B cell (primary cell): ENCODE data around the gene SLC9A6. TPM values are rescaled to one million over a fixed set of nuclear protein-coding genes. Genes with fewer than 3 reads are reported as not detected.
A peak's percentile ranks its signal among the peaks of the same experiment; 100 is the strongest.

Source experiments
- ATAC-seq: fragments of 200-7000 bp; cut with Tn5 transposase; one replicate; pipeline ENCODE4 v1.10.0; 2021; ENCODE audit warnings: low read depth, mild to moderate bottlenecking, moderate number of reproducible peaks, moderate library complexity
- CTCF ChIA-PET: fragments of 350-600 bp; sonication (Branson Sonifier 250); formaldehyde crosslinking; loops from one replicate; lab custom pipeline; 2021; ENCODE audit warnings: antibody characterized with exemption, inconsistent platforms; lab: Charles Lee
- POLR2A ChIA-PET: fragments of 350-600 bp; sonication (Branson Sonifier 250); formaldehyde crosslinking; loops from one replicate; lab custom pipeline; 2021; ENCODE audit warnings: antibody characterized with exemption; lab: Charles Lee
- DNase-seq: peaks from one replicate; pipeline ENCODE4 v3.0.0; 2013
- H2AFZ ChIP-seq: 2 replicates; pipeline ENCODE4 v1.6.1; 2012; ENCODE audit warnings: mild to moderate bottlenecking, low read depth, low read length; ENCODE audit not compliant: insufficient read depth, poor library complexity, severe bottlenecking
- H3K27ac ChIP-seq, 2 donors: 1 replicate in 1 of 2; 2 replicates in 1 of 2; pipeline ENCODE4 v1.5.1; 2012 to 2013; ENCODE audit warnings: low read length in 2 of 2, mild to moderate bottlenecking in 2 of 2, moderate library complexity in 1 of 2
- H3K27me3 ChIP-seq, 4 experiments: fragments of 200-600 bp in 1 of 4; sonication (generic) in 1 of 4; replicated peaks in 1 of 4; 1 replicate in 2 of 4; 2 replicates in 2 of 4; pipeline versions ENCODE4 v1.6.1 to v1.7.0; 2013 to 2016; ENCODE audit warnings: low read length in 3 of 4, mild to moderate bottlenecking in 2 of 4, mixed read lengths in 1 of 4, moderate library complexity in 1 of 4; ENCODE audit not compliant: insufficient read depth in 4 of 4, control insufficient read depth in 3 of 4; ENCODE audit errors: control extremely low read depth in 1 of 4
- H3K36me3 ChIP-seq, 2 experiments: replicated peaks in 1 of 2; 1 replicate in 1 of 2; 2 replicates in 1 of 2; pipeline versions ENCODE4 v1.6.1 to v1.7.1; 2013; ENCODE audit warnings: low read length in 1 of 2; ENCODE audit not compliant: insufficient read depth in 2 of 2, control insufficient read depth in 1 of 2; ENCODE audit errors: control extremely low read depth in 1 of 2, extremely low read depth in 1 of 2
- H3K4me1 ChIP-seq, 2 donors: fragments of 200-600 bp in 1 of 2; sonication (generic) in 1 of 2; 1 replicate in 1 of 2; 2 replicates in 1 of 2; pipeline versions ENCODE4 v1.5.1 to v1.6.1; 2013 to 2017; ENCODE audit warnings: low read length in 2 of 2; ENCODE audit not compliant: control insufficient read depth in 2 of 2, insufficient read depth in 2 of 2
- H3K4me2 ChIP-seq: replicated peaks from 2 replicates; pipeline ENCODE3; 2012; ENCODE audit warnings: mild to moderate bottlenecking, low read depth, low read length; ENCODE audit not compliant: poor library complexity, severe bottlenecking
- H3K4me3 ChIP-seq, 5 experiments: fragments of 200-600 bp in 1 of 5; sonication (generic) in 1 of 5; 1 replicate in 3 of 5; 2 replicates in 2 of 5; pipeline versions ENCODE4 v1.5.1 to v1.7.0; 2011 to 2016; ENCODE audit warnings: low read length in 4 of 5, mild to moderate bottlenecking in 4 of 5, low read depth in 2 of 5, control low read depth in 1 of 5, moderate library complexity in 1 of 5; ENCODE audit not compliant: insufficient read depth in 1 of 5; ENCODE audit errors: control extremely low read depth in 1 of 5, extremely low read depth in 1 of 5
- H3K79me2 ChIP-seq: fragments of 200-600 bp; sonication (generic); one replicate; pipeline ENCODE4 v1.6.0; 2016; ENCODE audit warnings: low read length; ENCODE audit not compliant: control insufficient read depth, insufficient read depth
- H3K9ac ChIP-seq: fragments of 200-600 bp; sonication (generic); 2 replicates; pipeline ENCODE4 v1.6.1; 2017; ENCODE audit warnings: mild to moderate bottlenecking, low read length, moderate library complexity
- H3K9me3 ChIP-seq, 3 donors: one replicate each; pipeline versions ENCODE4 v1.6.1 to v1.7.1; 2013; ENCODE audit warnings: low read length in 2 of 3; ENCODE audit not compliant: control insufficient read depth in 2 of 3, insufficient read depth in 1 of 3; ENCODE audit errors: control extremely low read depth in 1 of 3
- H4K20me1 ChIP-seq: 2 replicates; pipeline ENCODE4 v1.6.0; 2012; ENCODE audit warnings: mild to moderate bottlenecking, low read length; ENCODE audit not compliant: insufficient read depth, control insufficient read depth, poor library complexity, severe bottlenecking
- H3K27ac Mint-ChIP-seq: one replicate; pipeline ENCODE4 v1.8.0; 2021; ENCODE audit warnings: mixed read lengths
- H3K27me3 Mint-ChIP-seq: one replicate; pipeline ENCODE4 v1.8.0; 2021; ENCODE audit warnings: mixed read lengths
- H3K4me1 Mint-ChIP-seq: one replicate; pipeline ENCODE4 v1.8.0; 2021; ENCODE audit warnings: mixed read lengths
- H3K4me3 Mint-ChIP-seq: one replicate; pipeline ENCODE4 v1.8.0; 2021; ENCODE audit warnings: mixed read lengths
- H3K9me3 Mint-ChIP-seq: one replicate; pipeline ENCODE4 v1.8.0; 2022; ENCODE audit warnings: mixed read lengths; ENCODE audit not compliant: insufficient read depth
- EZH2 ChIP-seq: IDR thresholded peaks from 2 replicates; pipeline ENCODE4 v1.6.1; 2012; ENCODE audit warnings: borderline replicate concordance, low read depth, mild to moderate bottlenecking, moderate library complexity, low read length; ENCODE audit not compliant: insufficient read depth, poor library complexity, severe bottlenecking
- WGBS: methylation state at CpG from one replicate; pipeline ENCODE4 v1.1.5; 2013; ENCODE audit warnings: missing lambda C conversion rate; ENCODE audit not compliant: insufficient coverage; 5-methylcytosine and 5-hydroxymethylcytosine counted together
- intact Hi-C: fragments of 100-400 bp; cut with micrococcal nuclease; formaldehyde crosslinking; loops from one replicate; pipeline ENCODE4 v1.10.0; 2022
- polyA plus RNA-seq: library from polyadenylated mRNA; depleted of rRNA; stranded (reverse); fragments of >200 nt; gene quantifications from 2 replicates; pipeline ENCODE4 v1.2.3, GENCODE V29; 2012
- total RNA-seq, 2 donors: library from RNA; stranded (reverse); fragments of 120-200 nt in 1 of 2; gene quantifications; 1 replicate in 1 of 2; 2 replicates in 1 of 2; pipeline versions ENCODE4 v1.2.3 to v1.2.4, GENCODE V29; 2013 to 2022
- TF ChIP-seq, protein P1 (sequence below): fragments of 200-600 bp; IDR thresholded peaks from one replicate; pipeline ENCODE4 v1.8.0; 2022; ENCODE audit warnings: antibody characterized with exemption, mild to moderate bottlenecking

The SLC9A6 gene
- total and polyA plus RNA-seq, 2 donors (not counting 1 experiment from before 2014, with no cell fraction given) = 3.1 to 14.5 TPM

DNA sequence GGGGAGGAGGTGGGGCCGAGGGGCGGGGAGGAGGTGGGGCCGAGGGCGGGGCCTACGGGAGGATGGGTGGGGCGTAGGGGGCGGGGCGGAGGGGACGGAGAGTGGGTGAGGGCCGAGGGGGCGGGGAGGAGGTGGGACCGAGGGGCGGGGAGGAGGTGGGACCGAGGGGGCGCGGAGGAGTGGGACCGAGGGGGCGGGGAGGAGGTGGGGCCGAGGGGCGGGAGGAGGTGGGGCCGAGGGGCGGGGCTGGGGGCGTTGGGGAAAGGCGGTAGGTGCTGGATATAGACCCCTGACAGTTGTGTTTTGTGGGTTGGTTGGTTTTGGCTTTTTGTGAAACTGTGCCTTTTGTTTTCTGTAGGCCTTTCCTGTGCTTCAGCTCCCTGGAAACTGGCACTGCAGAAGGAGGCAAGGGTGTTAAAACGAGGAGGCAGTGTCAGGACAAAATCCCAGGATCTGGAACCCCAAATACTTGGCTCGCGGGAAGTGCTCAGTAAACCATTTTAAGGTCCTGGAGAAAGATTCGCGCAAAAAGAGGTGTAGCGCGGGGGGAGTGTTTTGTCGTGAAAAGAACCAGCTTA, 10.9 kb upstream of the SLC9A6 start:
- peak overlapping the region; percentile 70 for H3K27ac Mint-ChIP-seq
- no peaks in the 10 kb centered on the region for H4K20me1 ChIP-seq
- 0% methylated on average over 4 of the region's 32 CpGs for WGBS
- peak overlapping the region; percentile 29 for H3K9ac ChIP-seq
- ChIA-PET CTCF (no interaction called here), POLR2A (interaction anchor here (1.2 kb wide), 1 partner anchor 453 kb away, joined by 3 read pairs; the partner anchor contains the start of gene INTS6L)
- no peaks in the 10 kb centered on the region for H3K36me3 ChIP-seq
- intact Hi-C loops = loop anchor here (1.0 to 5.0 kb wide), 5 partner anchors 11 to 922 kb away; partner anchors contain the start of genes HTATSF1, MAP7D3, RTL8A and SLC9A6
- H3K9me3 Mint-ChIP-seq = no peaks in the 10 kb centered on the region
- peaks cover 9 to 17% of the 10 kb centered on the region in 2 donors for H3K4me1 ChIP-seq
- DNase-seq (peak; percentile 76), ATAC-seq (peak; percentile 52)
- H3K27me3 Mint-ChIP-seq = no peaks in the 10 kb centered on the region
- H3K79me2 ChIP-seq = peaks cover 15% of the 10 kb centered on the region
- H3K27ac ChIP-seq = peak overlapping the region in 1 of 2 donors; percentile 24
- H3K9me3 ChIP-seq = no peaks in the 10 kb centered on the region
- H3K27me3 ChIP-seq = no peaks in the 10 kb centered on the region
- no peak for TF ChIP-seq EZH2
- H3K4me3 Mint-ChIP-seq = peak overlapping the region; percentile 88
- H3K4me3 ChIP-seq = peak overlapping the region in 4 of 5 experiments; percentile 44 to 60 (median 55)
- H3K4me1 Mint-ChIP-seq = peaks cover 21% of the 10 kb centered on the region
- peak overlapping the region; percentile 68 for H3K4me2 ChIP-seq
- H2AFZ ChIP-seq = peak overlapping the region; percentile 35

DNA sequence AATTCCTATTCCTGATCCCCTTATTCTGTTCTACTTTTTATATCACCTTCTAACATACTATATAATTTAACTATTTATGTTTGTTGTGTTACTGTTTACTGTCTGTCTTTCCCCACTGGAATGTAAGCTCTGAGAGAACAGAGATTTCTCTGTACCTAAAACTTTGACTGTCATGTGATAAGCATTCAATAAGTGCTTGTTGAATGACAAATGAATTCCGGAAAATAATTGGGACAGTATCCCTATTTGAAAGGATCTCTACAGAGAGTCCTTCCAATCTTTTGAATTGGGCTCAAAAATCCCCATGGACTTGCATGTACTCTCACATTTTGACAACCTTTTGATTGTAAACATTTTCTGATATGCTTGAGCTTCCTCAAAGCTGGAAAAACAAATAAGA, 9.8 kb upstream of the SLC9A6 start:
- Histone ChIP-seq H3K79me2 (peaks cover 15% of the 10 kb centered on the region), H3K27ac (no peak overlapping the region), H3K4me1 (peaks cover 9 to 17% of the 10 kb centered on the region in 2 donors), H3K9ac (no peak overlapping the region), H3K9me3 (no peaks in the 10 kb centered on the region), H3K4me2 (no peak overlapping the region), H3K4me3 (no peak overlapping the region), H2AFZ (no peak overlapping the region), H3K36me3 (no peaks in the 10 kb centered on the region), H3K27me3 (no peaks in the 10 kb centered on the region), H4K20me1 (no peaks in the 10 kb centered on the region)
- ChIA-PET CTCF (no interaction called here), POLR2A (no interaction called here)
- intact Hi-C loops = loop anchor here (2.0 kb wide), 1 partner anchor 521 kb away; the partner anchor contains the start of gene HTATSF1
- no peak for ATAC-seq
- Mint-ChIP-seq H3K4me3 (peak overlapping the region; percentile 88), H3K27ac (no peak overlapping the region), H3K4me1 (peaks cover 21% of the 10 kb centered on the region), H3K27me3 (no peaks in the 10 kb centered on the region), H3K9me3 (no peaks in the 10 kb centered on the region)
- DNase-seq = no peak
- no peak for TF ChIP-seq EZH2
- TF ChIP-seq, protein P1, sequence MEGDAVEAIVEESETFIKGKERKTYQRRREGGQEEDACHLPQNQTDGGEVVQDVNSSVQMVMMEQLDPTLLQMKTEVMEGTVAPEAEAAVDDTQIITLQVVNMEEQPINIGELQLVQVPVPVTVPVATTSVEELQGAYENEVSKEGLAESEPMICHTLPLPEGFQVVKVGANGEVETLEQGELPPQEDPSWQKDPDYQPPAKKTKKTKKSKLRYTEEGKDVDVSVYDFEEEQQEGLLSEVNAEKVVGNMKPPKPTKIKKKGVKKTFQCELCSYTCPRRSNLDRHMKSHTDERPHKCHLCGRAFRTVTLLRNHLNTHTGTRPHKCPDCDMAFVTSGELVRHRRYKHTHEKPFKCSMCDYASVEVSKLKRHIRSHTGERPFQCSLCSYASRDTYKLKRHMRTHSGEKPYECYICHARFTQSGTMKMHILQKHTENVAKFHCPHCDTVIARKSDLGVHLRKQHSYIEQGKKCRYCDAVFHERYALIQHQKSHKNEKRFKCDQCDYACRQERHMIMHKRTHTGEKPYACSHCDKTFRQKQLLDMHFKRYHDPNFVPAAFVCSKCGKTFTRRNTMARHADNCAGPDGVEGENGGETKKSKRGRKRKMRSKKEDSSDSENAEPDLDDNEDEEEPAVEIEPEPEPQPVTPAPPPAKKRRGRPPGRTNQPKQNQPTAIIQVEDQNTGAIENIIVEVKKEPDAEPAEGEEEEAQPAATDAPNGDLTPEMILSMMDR = no peak
- WGBS = no CpG with 5 or more reads among the region's 1 CpG
